ENCODE data around the gene RBM47. TPM values are rescaled to one million over a fixed set of nuclear protein-coding genes. Genes with fewer than 3 reads are reported as not detected.

RBM47 gene
- total RNA-seq, 1 donor from 2014 or later, result 108 TPM

DNA sequence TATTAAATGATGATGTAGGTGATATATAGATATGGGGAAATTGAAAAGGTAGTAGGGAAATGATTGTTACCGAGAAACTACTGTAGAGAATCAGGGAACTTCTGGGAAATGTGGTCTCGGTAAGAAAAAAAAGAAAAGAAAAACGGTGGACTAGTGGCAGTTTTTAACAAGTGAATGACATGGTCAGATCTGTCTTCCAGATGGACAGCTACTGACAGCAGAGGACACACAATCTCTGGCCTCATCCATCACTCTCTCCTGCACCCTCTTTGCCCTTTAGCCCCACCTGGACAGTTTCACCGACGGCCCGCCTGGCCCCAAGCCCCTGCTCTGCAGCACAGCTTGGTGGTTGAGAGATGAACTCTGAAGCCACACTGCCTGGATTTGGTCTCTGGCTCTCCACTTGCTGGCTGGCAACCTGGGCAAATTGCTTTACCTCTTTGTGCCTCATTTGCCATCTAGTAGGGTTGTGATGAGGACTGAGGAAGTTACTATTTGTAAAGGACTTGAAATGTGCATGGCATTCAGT lies 23.4 kb downstream of the RBM47 start:
- H3K27me3 ChIP-seq (ENCODE audit: low read depth), result no peaks in the 10 kb centered on the region
- H3K27ac ChIP-seq, result no peak overlapping the region
- H3K4me1 ChIP-seq, result no peaks in the 10 kb centered on the region
- intact Hi-C loops (cut with DNase I), result no loop called here
- no peak overlapping the region for H3K4me3 ChIP-seq
- no peaks in the 10 kb centered on the region for H3K36me3 ChIP-seq
- no peaks in the 10 kb centered on the region for H3K9me3 ChIP-seq
- ATAC-seq, result no peak
- no peak for DNase-seq
- TF ChIP-seq, protein P1, sequence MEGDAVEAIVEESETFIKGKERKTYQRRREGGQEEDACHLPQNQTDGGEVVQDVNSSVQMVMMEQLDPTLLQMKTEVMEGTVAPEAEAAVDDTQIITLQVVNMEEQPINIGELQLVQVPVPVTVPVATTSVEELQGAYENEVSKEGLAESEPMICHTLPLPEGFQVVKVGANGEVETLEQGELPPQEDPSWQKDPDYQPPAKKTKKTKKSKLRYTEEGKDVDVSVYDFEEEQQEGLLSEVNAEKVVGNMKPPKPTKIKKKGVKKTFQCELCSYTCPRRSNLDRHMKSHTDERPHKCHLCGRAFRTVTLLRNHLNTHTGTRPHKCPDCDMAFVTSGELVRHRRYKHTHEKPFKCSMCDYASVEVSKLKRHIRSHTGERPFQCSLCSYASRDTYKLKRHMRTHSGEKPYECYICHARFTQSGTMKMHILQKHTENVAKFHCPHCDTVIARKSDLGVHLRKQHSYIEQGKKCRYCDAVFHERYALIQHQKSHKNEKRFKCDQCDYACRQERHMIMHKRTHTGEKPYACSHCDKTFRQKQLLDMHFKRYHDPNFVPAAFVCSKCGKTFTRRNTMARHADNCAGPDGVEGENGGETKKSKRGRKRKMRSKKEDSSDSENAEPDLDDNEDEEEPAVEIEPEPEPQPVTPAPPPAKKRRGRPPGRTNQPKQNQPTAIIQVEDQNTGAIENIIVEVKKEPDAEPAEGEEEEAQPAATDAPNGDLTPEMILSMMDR (IDR thresholded peaks at IDR 0.05), result no peak

DNA sequence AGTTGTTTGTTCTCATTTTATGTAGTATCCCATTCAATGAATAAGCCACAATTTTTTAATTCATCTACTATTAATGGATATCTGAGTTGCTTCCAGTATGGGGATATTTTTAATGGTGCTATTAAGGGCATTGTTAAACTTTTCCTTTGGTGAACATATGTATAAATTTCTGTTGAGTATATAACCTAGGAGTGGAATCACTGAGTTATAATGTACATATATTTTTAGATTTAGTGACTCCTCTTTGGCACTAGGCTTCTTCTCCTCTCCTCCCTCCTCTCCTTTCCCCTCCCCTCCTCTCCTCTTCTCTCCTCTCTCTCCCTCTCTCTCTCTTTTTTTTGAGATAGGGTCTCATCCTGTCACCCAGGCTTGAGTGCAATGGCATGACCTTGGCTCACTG lies 26.4 kb downstream of the RBM47 start:
- ATAC-seq (no peak), DNase-seq (no peak)
- H3K27ac ChIP-seq, result no peak overlapping the region
- no peaks in the 10 kb centered on the region for H3K9me3 ChIP-seq
- H3K36me3 ChIP-seq, result no peaks in the 10 kb centered on the region
- no peak overlapping the region for H3K4me3 ChIP-seq
- H3K27me3 ChIP-seq (ENCODE audit: low read depth), result no peaks in the 10 kb centered on the region
- no peaks in the 10 kb centered on the region for H3K4me1 ChIP-seq
- intact Hi-C loops (cut with DNase I), result no loop called here
- TF ChIP-seq, protein P1 (IDR thresholded peaks at IDR 0.05), result no peak

DNA sequence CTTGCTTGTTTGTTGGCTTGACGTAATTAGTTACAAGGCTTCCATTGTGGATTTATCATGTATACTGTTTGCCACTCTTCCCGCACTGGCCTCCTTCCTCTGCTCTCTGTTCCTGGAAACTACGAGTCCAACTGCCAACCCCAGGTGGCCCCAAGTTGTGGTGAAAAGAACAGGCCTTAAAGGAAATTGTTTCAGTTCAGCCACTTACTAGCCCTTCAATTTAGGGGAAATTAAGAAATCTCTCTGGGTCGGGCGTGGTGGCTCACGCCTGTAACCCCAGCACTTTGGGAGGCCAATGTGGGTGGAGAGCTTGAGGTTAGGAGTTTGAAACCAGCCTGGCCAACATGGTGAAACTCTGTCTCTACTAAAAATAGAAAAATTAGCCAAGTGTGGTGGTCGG lies 28.0 kb downstream of the RBM47 start:
- H3K27me3 ChIP-seq (ENCODE audit: low read depth), result no peaks in the 10 kb centered on the region
- no peaks in the 10 kb centered on the region for H3K9me3 ChIP-seq
- H3K27ac ChIP-seq, result peak overlapping the region; percentile 37
- TF ChIP-seq, protein P1 (IDR thresholded peaks at IDR 0.05), result no peak
- no peak overlapping the region for H3K4me3 ChIP-seq
- H3K36me3 ChIP-seq, result no peaks in the 10 kb centered on the region
- intact Hi-C loops (cut with DNase I), result no loop called here
- peak; percentile 51 to 64 for ATAC-seq
- DNase-seq, result peak; percentile 58
- no peaks in the 10 kb centered on the region for H3K4me1 ChIP-seq

DNA sequence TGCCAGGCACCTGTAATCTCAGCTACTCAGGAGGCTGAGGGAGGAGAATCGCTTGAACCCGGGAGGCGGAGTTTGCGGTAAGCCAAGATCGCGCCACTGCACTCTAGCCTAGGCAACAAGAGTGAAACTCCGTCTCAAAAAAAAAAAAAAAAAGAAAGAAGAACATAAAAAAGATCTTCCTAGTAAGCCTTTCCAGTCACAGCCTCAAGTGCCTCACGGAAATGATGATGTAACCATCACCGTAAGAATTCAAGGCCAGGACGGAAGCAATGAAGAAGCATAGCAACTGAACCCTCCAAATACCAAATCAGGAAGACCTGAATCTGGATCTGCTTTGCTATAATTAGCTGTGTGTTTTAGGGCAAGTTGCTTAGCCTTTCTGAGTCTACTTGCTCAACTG lies 28.8 kb downstream of the RBM47 start:
- Histone ChIP-seq H3K36me3 (peaks cover 4% of the 10 kb centered on the region), H3K4me1 (no peaks in the 10 kb centered on the region), H3K27ac (peak overlapping the region; percentile 37), H3K9me3 (no peaks in the 10 kb centered on the region), H3K4me3 (no peak overlapping the region), H3K27me3 (ENCODE audit: low read depth) (no peaks in the 10 kb centered on the region)
- ATAC-seq (peak; percentile 69 to 82), DNase-seq (peak; percentile 68)
- intact Hi-C loops (cut with DNase I), result no loop called here
- TF ChIP-seq, protein P1 (IDR thresholded peaks at IDR 0.05), result no peak

DNA sequence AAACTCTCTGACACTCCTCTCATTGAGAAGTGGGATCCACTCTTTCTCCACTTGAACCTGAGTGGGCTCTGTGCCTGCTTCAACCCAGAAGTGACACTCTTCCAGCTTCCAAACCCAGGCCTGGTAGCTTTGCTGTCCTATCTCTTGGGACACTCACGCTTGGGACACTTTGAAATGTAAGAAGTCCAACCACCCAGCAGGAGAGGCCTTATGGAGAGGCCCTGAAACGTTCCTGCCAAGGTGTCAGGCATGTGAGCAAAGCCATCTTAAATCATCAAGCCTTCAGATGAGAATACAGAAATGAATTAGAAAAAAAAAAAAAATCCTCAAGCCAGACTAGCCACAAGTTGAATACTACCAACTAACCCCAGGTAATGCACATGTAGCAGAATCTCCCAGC lies 30.2 kb downstream of the RBM47 start:
- intact Hi-C loops (cut with DNase I), result no loop called here

More for the DNA sequence above, 30.2 kb downstream of the RBM47 start:
- peaks cover 14% of the 10 kb centered on the region for H3K36me3 ChIP-seq
- H3K4me3 ChIP-seq, result no peak overlapping the region
- no peak overlapping the region for H3K27ac ChIP-seq
- no peaks in the 10 kb centered on the region for H3K9me3 ChIP-seq
- H3K4me1 ChIP-seq, result no peaks in the 10 kb centered on the region
- TF ChIP-seq, protein P1 (IDR thresholded peaks at IDR 0.05), result no peak
- no peaks in the 10 kb centered on the region for H3K27me3 ChIP-seq (ENCODE audit: low read depth)
- ATAC-seq (no peak), DNase-seq (no peak)

All from lower lobe of right lung (tissue), 2 donors.